SHP77 (cell line): ENCODE results near the gene PFKP.
A peak's percentile ranks its signal among the peaks of the same experiment; 100 is the strongest.

ENCODE experiments used
- DNase-seq, 2 experiments: peaks; one replicate each; lab custom pipeline; 2025; lab: John Stamatoyannopoulos, UW

Gene PFKP

DNA sequence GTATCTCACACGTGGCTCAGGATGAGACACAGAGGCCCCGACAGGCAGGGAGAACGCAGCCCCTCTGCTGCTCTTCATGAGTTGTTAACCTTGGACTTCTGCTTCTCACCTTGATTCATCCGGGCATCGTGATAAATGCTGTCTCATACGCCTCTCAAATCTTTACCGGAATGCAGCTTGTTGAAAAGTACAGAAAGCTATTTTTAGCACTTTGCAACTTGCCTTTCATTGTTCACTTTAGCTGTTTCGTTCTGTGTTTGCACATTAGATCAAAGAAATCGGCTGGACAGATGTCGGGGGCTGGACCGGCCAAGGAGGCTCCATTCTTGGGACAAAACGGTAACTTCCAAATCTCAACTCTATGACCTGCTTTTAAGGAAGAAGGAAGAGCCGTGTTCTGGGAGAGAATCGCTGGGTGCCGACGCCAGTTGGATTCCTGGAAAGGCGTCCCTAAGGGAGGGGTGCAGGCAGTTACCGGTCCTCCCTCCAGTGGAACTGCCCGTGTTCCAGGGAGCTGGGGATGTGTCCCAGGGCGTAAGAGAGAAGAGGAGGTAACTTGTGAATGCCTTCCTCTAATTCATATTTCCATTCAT is 49.3 kb downstream of the PFKP start:
- no peak for DNase-seq

DNA sequence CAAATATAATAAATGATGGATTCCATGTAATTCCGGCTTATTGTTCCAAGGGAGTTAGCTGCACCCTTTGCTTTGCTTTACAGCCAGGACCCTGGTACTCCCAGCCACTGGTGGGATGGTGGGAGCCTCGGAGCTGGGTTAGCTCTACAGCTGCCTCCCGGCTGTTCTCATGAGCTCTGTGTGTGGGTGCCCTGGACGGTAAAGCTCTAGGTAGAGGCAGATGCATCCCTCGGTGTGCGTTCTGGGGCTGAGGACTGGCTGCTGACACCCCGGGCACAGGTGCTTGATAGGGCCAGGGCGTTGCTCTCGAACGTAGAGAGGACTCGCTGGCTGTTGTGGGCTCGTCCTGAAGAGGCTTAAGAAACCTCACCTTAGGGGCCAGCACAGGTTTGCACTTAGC is 50.1 kb downstream of the PFKP start:
- DNase-seq = no peak

DNA sequence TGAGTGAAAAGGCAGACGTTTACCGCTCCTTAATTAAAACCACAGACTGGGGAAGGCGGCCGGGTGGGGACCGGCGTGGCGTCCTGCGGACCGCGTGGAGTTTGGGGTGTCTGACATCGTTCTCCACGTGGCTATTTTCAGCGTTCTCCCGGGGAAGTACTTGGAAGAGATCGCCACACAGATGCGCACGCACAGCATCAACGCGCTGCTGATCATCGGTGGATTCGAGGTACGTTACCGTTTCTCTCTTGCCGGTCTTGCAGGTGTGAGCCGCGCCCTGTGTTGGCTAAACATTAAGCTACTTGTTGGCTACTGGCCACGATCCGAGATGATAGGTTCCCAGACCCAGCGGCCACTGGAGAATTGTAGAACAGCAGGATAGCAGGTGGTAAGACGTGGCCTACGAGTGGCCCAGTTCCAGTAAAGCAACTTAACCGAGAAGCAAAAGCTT is 51.3 kb downstream of the PFKP start:
- no peak for DNase-seq

DNA sequence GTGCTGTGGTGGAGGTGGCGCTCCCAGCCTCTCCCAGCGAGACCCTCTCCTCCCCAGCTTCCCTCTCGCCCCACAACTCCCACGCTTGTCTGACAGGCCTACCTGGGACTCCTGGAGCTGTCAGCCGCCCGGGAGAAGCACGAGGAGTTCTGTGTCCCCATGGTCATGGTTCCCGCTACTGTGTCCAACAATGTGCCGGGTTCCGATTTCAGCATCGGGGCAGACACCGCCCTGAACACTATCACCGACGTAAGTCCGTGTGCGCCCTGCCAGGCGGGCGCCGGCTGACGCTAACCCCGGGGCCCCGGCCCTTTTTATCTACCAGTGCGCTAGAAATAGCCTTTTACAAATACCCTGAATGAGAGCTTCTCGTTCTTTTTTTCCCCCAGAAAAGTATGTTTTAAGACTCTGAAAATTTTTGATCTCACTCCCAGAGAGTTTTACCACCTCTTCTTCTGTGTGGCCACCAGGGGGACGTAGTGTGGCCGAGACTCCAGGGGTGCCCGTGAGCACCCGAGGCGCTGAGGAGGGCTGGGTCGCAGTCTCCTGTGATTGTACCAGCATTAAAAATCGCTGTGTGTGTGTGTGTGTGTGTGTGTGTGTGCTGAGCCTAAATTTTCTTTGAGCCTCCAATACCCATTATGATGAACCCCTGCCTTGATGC is 52.6 kb downstream of the PFKP start:
- no peak for DNase-seq

DNA sequence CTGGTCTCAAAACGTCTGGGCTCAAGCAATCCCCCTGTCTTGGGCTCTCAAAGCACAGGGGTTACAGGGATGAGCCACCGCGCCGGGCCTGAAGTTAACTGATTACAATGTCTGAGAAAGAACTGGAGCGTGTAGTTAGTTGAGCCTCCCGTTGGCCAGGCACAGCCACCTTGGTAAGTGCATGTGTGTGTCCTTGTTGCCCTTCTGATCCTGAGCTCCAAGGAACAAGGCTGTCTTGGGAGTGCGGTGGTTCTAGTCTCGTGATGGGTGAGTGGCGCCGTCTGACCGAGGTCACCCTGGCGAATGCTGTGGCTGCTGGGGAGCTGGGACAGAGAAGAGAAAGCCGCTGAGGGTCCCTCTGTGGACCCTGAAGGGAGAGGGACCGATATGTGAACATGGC is 54.7 kb downstream of the PFKP start:
- no peak for DNase-seq

DNA sequence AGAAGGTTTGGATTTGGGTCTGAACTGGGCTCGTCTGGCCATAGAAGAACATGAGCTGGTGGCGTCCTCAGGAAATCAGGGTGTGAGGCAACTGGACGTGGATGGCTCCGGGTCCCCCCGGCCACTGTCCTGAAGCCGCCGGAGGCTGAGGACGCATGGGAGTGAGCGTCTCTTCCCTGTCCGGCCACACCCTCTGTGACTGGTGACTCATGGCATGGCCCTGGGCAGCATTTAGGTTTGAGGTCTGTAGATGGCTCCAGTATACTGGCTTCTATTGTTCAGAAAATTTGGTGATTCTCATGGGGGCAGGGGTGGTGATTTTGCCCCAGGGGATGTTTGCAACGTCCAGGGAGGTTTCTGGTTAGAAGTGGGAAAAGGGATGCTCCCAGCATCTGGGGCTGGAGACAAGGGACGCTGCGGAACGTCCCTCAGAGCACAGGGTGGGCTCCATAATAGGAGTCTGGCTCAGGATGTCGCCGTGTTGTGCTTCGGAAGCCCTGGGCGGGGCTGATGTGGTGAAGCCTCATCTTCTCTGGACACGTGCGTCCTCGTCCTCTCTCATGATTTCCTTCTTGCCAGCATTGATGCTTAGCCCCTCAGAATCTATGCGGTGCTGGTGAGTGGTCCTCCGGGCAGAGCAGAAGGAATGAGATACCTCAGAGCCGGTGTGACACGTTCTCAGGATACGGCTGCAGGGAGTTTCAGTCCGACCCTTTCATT is 55.3 kb downstream of the PFKP start:
- DNase-seq = no peak

DNA sequence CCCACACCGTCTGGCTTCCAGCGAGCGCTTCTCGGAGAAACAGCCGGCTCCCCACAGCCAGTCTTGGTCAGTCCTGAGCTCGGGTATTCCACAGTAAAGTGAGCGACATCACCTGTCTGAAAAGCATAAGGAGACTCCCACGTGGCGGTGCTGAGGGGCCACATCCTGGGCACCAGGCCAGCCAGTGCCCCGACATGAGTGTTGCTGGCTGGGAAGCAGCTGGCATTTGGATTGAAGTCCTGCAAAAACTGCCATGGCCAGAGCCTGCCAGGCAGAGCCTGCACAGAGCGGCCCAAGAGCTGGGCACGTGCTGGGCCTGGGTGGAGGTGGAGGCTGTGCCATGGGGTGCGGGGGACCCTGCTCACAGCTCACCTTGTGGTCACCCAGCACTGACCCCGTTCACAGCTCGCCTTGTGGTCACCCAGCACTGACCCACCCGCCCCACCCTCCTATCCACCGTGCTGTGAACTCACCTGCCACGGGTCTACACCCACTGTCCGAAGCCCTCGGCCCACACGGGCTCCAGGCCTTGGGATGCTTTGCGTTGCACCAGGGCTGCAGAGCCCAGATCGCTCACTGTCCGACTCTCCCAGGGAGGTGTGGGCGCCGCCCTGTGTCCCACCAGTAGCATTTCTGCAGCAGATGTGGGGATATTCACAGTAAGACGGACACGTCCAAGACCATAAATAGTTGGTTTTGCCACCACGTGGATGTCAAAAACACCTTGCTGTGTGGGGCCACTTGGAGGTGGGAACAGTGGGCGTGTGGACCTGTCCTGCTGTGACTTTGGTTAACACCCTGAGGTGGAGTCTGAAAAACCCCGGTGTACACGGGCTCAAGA is 56.4 kb downstream of the PFKP start:
- DNase-seq = no peak

DNA sequence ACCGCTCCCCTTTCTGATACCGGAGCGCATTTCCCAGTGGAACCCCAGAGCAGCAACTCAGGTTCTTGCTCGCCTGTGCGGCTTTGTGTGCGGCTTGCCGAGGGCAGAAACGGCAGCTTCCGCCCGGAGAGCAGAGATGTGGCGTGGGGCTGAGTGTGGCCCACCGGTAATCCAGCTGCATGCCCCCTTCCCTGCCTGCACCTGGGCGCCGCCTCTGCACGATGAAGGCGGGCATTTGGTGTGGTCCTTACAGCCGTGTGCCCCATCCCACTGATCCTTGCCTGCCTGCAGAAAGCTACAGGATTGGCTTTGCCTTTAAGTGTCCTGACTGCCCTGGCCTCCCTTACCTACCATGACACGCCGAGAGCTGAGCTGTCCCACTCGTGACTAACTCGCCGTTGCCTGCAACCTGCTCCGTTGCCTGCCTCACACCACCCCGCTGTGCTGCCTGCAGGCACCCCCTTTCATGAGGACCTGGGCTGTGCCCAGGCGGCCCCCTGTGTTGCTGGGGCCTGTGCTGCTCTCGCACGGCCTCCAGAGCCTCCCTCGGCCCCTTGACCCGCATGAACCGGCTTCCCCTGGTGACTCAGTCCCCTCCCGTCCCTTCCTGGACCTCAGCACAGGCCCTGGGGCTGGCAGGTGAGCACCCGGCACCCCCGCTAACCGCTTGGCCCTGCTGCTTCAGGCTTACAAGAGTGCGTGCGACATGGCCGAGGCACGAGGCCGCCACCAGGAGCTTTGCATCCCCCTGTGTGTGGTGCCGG is 57.2 kb downstream of the PFKP start:
- no peak for DNase-seq

DNA sequence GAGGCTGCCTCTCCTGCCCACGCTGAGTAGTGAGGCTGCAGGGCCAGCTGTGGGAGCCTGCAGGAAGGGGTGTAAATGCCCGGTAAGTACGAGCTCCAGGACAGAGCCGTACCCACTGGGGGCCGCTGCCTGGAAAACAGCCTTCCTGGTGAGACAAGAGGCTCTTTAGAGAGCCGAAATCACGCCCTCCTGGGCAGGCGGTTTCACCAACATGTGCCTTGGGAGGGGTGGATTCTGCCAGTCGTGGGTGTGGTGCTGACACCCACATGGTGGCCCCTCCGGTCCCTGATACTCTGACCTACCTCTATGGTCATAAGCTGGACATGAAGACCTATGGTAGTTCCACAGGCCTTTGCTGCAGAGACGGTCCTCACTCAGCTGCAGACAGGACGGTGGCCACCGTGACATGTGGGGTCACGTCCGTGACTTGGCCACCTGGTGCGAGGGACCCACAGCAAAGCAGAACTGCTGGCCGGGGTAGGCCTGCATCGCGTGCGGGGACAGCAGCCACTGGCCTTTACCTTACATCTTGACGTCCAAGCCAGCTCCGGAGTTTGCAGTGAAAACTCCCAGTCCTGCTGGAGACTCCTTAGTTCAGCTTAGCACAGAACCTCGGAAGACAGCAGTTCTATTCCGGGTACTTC is 58.3 kb downstream of the PFKP start:
- DNase-seq = no peak

DNA sequence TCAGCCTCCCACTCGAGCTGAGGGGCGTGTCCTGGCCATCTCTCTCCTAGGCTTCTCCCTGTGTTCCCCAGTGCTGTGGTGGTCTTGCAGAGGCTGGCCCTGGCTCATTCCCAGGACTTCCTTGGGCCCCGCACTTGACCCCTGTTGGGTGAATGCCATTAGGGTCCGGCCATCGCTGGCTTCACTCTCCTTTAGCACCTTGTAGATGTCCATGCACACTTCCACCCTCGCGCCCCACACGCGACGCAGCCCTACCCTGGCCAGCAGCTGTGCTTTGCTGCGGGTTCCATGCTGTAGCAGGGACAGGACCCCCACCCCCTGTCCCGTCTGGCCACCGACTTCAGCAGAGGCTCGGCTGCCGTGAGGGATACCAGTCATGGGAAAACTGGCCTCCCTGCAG is 58.9 kb downstream of the PFKP start:
- no peak for DNase-seq

DNA sequence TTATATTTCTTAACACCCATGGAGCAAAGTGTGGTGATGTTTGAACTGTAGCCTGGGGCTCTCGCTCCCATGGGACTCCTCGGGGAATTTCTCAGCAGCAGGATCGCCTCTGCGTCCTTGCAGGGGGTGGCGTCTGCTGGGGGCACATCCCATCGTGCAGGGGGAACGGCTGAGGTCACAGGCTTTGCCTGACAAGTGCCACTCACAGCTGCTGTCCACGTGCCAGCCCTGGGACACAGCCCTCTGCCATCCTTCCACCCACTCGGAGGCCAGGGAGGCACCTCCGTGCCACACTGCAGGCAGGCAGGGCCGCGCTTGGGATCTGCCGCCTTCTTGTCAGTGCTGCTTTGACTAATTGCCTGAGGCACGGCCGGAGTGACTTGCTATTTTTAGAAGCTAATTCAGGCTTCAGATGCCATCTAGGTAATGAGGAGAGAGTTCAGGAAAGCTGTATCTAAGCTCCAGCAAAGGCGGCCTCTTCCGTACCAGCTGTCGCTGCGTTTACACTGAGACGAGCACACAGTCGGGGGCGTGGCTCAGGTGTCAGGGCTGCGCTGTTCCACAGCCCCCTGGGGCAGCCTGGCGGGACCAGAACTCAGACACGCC is 59.5 kb downstream of the PFKP start:
- peak; percentile 76 to 87 for DNase-seq

DNA sequence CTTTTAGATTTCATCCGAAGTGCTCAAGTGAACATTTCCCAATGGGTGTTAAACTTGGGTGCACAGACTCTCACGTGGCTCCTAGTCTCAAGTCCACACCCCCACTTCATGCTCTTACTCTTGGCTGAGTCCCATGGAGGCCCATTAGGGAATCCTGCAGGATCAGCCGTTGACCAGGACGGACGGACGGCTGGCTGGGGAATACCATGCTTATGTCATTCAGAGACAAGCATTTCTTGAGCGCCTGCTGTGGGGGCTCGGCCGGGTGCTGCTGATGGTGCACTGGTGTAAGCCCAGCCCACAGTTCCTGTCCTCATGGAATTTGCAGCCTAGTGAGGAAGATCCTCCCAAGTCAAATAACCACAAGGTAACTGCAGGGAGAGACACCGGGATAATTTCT is 60.6 kb downstream of the PFKP start:
- DNase-seq = no peak

DNA sequence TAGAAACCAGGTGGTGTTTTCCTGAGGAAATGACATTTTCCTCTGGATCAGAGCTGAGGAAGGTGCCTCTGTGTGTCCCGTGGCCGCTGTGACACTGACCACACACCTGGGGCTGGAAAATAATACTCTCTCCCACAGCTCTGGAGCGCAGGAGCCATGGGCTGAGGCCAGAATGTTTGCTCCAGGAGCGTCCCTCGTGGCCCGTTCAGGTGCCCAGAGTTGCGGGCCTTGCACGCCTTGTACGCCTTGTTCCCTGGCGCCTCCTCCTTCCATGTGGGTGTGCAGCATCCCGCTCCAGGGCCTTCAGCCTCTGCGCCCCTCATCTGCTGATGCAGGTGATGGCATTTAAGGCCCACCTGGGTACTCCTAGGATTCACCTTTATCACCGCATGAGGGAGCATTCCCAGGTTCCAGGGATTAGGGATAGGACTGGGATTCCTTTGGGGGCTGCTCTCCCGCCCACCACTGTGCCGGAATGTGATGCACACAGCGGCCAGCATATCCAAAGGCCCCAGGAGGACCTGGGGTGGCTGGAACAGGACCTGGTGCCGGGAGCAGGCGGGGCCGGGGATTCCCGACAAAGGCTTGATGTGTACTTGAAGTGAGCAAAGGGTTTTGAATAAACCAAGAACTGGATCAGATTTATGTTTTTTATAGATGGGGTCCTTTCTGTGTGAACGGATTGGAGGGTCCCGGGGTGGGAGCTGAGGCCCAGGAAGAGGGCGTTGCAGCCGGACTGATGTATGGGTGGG is 61.2 kb downstream of the PFKP start:
- no peak for DNase-seq

DNA sequence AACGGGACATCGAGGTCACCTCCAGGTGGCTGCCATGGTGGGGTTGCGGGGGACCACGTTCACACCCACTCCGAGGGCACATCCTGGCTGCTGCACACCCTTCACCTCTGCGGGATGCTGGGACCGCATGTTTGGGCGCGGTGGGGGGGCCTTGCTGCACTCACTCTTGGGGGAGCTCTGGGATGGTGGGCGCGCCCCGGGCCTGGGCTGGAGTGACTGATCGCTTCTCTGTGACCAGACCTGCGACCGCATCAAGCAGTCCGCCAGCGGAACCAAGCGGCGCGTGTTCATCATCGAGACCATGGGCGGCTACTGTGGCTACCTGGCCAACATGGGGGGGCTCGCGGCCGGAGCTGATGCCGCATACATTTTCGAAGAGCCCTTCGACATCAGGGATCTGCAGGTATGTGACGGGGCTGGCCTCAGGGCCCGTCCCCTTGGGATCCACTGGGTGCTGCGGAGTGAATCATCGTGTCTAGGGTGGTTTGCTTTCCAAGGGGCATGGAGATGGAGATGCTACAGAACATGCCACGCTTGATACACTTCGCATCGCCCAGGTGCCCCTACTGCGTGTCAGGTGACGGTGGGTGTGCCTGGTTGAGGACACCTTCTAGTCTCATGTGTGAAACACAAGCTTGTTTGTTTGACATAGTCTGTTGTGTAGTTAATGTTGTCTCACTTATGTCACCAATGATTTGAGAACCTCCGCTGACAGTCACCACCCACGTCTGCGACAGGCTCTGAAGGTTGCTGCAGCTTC is 62.4 kb downstream of the PFKP start:
- no peak for DNase-seq

DNA sequence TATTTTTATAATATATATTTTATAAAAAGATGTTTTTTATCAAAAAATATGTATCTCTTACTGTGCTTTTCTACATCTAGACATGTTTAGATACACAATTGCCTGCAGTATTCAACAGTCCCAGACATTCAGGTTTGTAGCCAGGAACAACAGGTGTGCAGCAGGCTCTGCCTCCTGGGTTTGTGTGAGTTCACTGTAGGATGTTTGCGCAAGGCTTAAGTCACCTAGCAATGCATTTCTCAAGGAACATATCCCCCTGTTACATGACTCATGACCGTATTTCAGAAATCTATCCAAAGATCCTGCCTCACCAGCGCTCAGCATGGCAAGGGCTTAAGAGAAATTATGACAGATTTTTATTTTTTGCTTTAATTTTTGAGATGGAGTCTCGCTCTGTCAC is 63.8 kb downstream of the PFKP start:
- DNase-seq = no peak

DNA sequence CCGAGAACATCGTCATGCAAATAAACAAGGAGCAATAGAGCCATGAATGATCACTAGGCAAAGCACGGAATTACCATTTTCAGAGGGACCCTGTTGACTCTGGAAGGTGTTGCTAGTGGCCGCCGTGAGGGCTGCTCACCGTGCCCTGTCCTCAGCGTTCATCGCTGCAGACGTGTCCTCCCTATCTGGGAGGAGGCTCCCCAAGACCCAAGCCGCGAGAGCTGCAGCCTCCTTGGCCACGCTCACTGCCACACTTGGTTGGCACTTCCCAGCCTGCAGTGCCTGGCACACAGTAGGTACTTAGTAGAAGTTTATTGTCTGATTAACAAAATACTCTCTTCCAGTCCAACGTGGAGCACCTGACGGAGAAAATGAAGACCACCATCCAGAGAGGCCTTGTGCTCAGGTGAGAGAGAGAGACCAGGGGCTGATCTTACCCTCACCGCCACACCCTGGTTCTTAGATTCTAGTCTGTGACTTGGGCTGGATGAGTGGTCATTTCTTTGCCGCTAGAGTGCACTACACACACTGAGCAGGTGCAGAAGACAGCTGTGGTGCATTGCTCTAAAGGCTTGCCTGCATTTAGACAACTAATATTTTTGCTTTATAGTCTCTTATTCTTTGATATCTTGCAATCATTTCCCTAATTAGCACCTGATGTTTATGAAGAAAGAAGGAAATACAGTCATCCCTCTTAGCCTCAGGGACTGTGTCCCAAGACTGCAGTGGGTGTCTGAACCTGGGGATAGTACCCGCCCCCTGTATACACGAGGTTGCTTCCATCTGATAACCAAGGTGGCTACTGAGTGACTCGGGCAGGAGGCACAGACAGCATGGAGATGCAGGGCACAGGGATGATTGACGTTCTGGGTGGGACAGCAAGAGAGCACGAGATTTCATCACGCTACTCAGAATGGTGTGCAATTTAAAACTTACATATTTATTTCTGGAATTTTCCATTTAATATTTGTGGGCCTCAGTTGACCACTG is 65.0 kb downstream of the PFKP start:
- DNase-seq = no peak

DNA sequence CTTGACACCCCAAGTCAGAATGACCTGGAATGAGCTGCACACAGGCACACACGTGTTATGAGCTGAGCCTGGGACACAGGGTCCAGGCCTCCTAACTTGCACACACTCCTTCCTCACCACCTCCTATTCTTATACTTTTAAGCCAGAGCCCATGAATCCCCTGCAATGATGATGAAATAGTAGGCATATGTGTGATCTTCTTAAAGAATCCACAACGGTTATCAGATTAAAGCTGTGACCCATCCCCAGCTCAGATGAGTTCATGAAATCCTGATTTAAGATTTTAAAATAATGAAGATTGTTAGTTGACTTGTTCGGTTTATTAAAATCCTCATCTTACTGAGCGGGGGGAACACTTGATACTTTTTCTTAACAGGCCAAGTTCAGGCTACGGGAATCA is 66.6 kb downstream of the PFKP start:
- DNase-seq = no peak

DNA sequence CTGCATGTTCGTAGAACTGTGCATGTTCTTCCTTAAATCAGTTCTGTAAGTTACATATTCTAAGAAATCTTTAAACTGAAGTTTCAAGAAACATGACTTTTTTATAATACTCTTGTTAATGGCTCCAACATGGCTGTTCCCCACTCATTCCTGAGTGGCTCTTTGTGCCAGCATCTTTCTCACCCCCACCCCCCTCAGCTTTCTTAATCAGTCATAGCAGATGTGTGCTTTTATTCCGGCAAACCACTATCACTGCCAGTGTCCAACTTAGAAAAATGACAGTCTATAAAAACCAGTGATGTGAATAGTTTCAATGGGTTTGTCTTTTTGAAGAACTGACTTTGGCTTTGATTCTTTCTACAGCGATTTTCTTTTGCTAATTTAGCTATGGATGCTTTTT is 67.7 kb downstream of the PFKP start:
- DNase-seq = no peak
